ENCODE data around the gene NEK9.

NEK9 gene

DNA sequence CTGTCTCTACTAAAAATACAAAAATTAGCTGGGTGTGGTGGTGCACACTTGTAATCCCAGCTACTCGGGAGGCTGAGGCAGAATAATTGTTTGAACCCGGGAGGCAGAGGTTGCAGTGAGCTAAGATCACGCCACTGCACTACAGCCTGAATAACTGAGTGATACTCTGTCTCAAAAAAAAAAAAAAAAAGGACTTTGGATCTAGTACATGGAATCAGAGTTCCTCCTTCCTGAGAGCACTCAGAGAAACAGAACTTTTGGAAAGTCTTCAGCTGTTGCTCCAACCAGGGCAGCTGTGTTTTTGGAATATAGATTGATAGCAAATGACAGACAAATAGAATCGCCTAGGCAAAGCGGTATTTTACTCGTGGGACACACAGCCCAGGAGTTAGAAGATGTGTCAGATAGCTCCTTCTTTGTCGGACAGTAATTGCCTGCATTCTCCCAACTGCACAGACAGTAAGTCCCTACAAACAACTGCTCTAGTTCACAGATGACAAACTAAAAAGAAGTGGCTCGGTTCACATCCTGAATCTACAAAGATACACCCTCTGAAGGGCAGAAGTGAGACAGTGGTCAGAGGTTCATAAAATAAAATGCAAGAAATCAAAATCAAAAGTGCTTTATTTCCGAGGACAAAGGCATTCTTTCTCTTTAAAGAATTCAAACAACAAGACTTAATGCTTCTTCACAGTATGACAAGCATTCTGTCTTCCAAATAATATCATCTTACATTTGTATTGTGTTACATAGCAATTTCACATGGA is 17.1 kb upstream of the NEK9 start:
- ATAC-seq, result no peak

- ATAC-seq, result no peak
Observed at GRCh38 chr14:75142494-75142893, 15.6 kb upstream of the NEK9 start.

DNA sequence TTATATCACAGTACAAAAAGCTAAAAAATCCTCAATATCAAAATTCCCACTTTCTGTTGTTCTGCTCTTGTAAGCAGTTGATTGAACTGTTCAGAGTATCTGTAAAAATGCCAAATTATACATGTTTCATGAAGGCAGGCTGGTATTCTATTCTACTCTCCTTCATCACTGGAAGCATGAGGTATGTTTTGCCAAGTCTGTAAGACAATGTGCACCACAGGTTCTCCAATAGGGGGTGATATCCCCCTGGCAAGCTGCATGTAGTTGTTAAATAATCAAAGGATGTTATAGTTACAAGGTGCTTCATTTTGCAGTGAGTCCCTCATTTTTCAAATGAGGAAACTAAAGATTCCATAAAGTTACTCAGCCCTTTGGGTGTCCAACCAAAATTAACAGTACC is 15.1 kb upstream of the NEK9 start:
- ATAC-seq, result no peak

DNA sequence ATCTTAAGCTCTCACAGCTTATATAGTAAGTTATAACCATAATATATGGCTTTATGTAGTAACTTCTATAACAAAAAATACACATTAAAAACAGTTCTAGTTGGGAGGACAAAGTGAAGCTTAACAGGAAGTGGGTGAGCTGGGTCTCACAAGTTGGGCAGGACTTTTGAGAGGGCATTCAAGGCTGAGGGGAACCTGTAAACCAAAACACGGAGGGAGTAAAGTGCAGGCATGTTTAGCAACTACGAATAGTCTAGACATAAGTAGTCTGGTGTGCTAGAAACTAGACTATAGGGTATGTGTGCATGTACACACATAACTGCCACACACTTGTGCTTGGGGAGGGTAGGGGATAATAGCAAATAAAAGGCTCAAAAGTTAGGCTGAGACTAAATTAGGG is 14.2 kb upstream of the NEK9 start:
- no peak for ATAC-seq

DNA sequence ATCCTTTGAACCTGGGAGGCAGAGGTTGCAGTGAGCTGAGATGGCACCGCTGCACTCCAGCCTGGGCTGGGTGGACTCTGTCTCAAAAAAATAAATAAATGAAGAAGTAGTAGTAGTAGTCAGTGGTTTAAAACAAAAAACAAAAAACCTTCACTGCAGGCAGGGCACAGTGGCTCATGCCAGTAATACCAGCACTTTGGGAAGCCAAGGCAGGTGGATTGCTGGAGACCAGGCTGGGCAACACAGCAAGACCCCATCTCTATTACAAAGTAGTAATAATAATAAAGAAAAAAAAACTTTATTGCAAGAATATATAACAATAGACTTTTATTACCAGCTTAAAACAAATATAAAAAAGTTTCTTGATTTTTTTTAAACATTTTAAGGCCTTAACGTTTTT is 13.8 kb upstream of the NEK9 start:
- no peak for ATAC-seq

- no peak for ATAC-seq
Observed at GRCh38 chr14:75139185-75139584, 12.3 kb upstream of the NEK9 start.

DNA sequence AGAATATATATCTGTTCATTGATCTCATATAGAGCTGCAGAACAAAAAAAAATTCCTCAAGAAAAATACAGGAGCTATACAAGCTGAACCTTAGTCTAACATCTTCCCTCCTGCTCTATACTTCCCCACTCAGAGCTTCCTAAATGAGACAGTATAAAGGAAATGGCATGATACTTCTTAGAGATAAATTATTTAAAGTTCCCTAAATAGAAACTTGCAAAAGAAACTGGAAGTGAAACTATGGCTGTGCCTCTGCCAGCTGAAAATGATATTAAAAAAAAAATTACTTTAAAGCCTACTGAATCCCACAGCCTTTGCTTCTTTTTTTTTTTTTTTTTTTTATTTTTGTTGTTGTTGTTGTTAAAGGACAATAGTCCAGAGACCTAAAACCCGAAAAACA is 11.6 kb upstream of the NEK9 start:
- peak; percentile 56 to 62 for ATAC-seq

DNA sequence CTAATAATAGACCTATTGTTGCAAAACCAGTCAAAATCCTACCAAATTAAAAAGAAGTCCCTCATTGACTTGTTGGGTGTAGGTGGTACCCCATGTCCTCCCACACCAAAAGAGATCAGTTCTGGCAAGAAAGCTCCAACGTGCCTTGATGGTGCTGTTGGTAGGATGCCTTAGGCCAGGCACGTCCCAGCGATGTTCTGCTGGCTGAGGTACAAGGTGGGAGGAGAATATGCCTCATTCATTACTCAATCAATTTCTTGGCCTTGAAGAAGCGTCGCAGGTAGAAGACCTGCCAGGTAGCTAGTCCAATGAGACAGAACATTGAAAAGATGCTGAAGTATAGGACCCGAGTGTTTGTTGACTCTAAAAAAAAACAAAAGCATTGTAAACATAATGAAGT is 7.8 kb upstream of the NEK9 start:
- no peak for ATAC-seq

DNA sequence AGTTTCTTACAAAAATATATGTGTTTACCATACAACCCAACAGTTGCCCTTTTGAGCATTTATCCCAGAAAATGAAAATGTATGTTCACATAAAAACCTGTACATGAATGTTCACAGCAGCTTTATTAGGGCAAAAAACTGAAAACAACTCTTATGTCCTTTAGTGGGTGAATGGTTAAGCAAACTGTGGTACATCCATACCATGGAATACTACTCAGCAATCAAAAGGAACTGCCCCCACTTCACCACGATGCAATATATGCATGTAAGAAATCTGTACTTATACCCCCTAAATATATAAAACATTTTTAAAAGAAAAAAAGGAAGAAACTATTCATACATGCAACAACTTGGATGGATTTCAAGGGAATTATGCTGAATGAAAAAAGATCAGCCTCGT is 6.7 kb upstream of the NEK9 start:
- no peak for ATAC-seq

DNA sequence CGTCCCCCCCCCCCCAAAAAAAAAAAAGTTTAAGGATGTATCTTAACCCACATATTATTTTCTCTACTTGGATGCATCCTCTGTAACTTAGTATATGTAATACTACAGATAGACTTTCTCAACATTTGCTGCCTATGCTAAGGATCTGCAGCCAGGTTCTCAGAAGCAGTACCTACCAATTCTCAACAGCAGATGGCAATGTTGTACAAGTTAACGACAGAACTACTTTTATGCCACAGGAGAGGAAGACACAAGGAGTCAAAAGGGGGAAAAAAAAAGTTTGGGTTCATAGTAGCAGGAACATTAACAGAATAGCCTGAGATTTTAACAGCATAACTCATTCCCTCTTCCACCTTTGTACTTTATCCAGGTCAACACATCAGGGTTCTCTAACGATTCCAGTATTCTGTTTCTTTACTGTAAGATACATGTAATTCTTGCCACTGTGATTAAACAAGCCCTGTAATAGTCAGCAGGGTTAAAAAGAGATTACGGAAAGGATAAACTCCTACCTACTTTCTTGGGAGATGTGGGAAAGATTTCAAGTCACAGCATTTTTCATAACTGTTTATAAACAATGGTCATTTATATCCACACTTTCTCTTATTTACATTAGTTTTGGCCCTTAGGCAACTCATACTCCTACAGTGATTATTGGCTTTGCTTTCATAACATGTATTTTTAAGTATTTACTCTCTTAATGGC is 5.7 kb upstream of the NEK9 start:
- ATAC-seq, result peak; percentile 55 to 80

- no peak for ATAC-seq
Observed at GRCh38 chr14:75128596-75128990, 1.7 kb upstream of the NEK9 start.

- ATAC-seq, result no peak
Observed at GRCh38 chr14:75127903-75128595, 1.2 kb upstream of the NEK9 start.

- ATAC-seq, result peak in 1 of 2 donors; percentile 1
Observed at GRCh38 chr14:75127474-75127820, 599 bp upstream of the NEK9 start.

DNA sequence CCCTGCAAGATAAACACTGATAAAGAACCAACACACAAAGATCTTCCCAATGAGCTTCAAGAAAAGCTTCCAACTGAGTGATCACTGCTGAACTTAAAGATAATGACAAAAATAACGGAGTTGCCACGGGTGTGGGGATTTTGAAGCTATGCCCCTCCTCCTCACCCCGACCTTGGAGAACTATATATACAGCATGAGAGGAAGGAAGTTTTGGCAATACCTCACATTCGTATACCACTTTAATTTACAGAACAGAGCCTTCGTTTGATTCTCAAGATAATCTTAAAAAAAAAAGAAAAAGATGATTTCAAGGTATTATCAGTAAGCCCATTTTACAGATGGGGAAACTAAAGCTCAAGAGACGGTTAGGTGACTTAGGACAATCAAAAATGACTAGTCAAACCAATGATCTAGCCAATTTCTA is 715 bp downstream of the NEK9 start:
- no peak for ATAC-seq

DNA sequence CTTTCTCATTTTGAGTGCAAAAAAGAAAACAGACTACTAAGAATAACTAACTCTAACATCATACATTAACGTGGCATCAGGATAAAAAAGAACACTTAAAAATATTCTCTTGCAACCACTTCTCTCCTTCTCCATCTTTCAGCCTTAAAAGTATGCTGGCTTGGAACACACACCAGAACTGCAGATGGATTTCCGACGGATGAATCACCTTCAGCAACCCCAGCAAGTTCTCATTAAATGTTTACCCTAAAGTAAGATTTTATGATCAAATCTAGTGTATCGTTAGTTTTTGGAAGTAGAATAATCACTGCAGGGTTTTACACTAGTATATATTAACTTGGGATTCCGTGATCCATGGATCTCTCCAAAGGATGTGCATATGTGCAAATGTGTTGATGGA is 1.2 kb downstream of the NEK9 start:
- ATAC-seq, result no peak

DNA sequence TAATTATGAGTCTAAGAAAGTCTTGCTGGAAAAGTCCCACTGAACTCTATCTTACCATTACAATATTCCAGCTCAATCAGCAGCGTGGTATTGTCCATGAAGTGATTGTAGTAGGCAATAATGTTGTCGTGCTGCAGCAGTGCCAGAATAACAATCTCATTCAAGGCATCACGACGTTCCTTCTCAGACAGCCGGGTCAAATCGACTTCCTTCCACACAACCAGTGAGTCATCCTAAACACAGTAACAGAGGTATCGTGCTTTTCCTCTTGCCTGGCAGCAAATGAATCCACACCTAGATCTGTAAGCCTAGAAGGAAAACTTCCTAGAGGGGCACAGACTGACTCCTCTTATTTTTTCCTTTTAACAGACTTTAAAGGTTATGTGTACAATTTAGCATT is 2.9 kb downstream of the NEK9 start:
- ATAC-seq, result no peak

DNA sequence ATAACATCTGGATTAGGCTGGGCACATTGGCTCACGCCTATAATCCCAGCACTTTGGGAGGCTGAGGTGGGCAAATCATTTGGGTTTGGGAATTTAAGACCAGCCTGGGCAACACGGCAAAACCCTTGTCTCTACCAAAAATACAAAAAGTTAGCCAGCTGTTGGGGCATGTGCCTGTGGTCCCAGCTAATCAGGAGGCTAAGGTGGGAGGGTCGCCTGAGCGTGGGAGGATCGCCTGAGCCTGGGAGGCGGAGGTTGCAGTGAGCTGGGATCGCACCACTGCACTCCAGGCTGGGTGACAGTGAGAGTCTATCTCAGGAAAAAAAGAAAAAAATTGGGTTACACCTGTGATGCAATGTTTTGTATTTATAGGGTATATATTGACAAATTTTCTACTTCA is 5.3 kb downstream of the NEK9 start:
- ATAC-seq, result no peak

DNA sequence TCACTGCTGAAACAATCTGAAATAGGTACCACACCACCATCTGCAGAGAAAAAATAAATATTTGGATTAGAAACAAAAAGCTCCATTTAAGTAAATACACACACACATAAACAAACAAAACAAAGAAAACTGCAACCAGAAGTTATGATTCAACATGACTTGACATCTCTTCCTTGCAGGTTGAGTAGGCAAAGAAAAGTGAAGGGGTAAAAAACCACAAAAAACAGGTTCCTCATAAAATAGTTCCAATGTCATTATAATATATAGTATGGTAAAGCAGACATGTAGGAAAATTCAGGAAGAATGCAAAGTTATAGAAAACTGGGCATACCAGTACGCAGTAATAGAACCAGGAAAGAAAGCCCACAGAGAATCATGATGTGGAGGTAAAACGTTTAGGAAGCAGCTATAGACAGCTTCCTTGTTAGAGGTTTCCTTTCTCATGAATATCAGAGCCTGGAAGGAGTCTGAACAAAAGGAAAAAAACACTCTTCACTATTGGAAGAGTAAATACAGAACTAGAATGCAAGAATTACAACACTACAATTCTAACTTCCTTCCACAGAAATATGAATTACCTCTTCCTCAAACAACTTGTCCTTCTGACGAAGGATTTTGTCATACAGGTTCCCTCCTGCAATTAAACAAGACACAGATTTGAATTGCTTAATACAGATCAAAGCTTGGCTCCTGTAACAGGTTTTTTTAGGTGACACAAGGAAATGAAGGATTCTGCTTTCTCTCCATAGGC is 6.1 kb downstream of the NEK9 start:
- ATAC-seq, result no peak

GRCh38 chr14:75119056-75119455 is 7.8 kb downstream of the NEK9 start:
- no peak for ATAC-seq

DNA sequence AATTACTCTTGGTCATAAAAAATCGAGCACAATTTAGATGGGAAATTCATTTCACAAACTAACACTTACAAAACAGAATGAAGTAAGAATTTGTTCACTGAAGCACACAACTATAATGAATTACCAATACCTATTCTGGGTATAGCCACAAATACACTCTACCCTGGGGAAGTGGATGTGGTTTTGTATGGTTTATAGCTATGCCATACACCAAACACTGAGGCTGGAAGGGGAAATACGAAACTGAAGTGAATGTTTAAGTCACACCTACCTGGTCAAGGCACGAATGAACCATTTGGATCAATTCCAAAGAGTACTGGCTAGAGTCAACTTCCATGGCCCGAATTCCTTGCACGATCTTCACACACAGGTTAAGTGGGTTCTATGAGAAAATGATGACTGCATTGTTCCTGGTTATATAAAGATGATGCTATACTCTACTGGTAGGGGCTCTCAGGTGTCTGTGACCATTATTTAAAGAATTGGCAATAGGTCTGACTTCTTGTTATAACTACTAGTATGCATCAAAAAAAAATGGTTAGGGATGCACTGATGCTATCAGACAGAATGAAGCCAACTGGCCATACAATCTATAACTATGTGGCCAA is 12.8 kb downstream of the NEK9 start:
- no peak for ATAC-seq

GRCh38 chr14:75109877-75110276 is 17.0 kb downstream of the NEK9 start:
- no peak for ATAC-seq

DNA sequence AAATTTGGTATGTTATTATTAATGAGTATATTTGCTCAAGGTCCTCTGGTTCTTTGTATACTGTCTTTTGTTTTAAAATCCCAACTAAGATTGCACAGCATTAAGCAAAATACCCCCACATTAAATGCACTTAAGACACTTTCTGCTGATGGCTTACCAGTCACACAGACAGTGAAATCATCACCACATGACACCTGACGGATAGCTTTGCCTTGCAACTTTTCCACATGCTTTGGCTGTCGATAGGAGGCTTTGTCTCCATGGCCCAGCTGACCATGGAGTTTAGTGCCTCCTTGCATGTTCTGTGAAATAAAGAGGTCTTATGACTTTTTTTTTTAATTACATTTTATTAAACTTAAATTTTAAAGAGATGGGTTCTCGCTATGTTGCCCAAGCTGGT is 19.7 kb downstream of the NEK9 start:
- no peak for ATAC-seq

DNA sequence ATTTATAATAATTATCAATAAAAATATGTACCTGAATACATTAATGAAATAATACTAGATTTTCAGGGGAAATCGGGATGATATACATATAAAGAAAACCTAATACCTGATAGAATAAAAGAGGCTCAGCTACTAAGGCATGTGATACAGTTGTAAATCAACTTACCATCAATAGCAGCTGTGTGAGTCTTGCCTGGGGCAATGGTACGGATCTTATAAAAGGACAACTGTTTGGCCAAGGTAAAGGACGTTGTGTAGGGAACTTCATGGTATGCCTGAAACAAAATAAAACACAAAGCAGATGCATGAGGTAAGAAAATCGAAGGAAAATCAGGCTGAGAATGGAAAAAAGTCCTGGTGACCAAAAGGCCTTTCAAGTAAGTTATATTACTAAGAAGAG is 25.4 kb downstream of the NEK9 start:
- no peak for ATAC-seq
